GM19328 (cell line): ENCODE results near the gene CYP4F3.
"Not testable (repeated sequence)": the region's sequence is repeated elsewhere in the genome, so short reads cannot be mapped to it uniquely, and the experiment has no call there.

Experiments
- ATAC-seq: cut with Tn5 transposase; IDR thresholded peaks from one replicate; pipeline ENCODE4 v1.9.1; 2021; ENCODE audit warnings: mild to moderate bottlenecking, moderate library complexity; ENCODE audit not compliant: unreplicated experiment

The CYP4F3 gene

DNA sequence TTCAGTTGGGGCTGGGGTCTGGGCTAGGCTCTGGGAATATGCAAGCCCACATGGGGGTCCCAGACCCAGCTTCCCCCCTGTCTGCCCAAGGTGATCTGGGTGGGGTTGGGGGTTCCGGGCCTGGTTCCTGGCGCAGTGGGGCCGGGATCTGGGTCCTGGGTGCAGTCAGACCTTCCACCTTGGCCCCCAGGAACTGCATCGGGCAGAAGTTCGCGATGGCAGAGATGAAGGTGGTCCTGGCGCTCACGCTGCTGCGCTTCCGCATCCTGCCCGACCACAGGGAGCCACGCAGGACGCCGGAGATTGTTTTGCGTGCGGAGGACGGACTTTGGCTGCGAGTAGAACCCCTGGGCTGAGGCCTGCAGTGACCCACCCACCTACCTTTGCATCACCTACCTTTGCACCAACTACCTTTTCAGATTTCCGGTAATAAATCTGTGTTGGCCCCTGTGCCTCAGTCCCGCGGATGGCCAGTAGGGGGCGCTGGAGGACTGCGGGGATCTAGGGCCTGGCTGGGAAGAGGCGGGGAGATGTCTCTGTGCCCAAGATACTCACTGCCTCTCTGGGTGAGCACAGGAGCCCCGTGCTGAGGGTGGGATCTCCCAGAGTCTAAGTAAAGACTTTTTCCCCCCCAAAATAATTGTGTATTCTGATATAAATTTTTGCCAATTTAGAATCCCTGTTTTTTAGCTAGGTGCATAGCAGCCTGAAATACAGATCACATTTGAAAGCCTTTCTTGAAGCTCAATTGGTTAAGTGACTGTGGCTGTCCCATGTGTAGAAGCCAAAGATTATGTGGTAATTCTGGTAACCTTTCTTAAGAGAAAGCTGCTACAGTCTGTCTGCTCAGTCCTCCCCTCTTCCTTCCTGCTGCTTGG, 11.5 kb upstream of the CYP4F3 start:
- ATAC-seq, result no peak

DNA sequence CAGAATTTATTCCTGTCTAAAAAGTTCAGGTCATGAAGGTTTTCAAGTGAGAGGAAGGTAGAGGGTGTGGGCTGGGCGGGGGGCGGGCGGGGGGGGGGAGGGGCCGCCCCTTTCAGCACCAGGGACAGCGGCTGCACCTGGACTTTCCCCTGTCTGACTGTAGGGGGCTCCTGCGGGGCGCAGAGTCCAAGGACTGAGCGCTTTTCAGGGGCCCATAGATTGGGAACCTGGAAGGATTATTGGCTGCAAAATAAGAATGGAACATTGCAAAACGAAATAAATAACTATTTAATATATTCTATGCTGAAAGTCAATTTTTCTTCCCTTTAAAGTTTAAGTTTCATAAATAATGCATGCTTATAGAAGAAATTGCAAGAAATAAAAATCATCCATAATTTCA, 8.9 kb upstream of the CYP4F3 start:
- no peak for ATAC-seq

DNA sequence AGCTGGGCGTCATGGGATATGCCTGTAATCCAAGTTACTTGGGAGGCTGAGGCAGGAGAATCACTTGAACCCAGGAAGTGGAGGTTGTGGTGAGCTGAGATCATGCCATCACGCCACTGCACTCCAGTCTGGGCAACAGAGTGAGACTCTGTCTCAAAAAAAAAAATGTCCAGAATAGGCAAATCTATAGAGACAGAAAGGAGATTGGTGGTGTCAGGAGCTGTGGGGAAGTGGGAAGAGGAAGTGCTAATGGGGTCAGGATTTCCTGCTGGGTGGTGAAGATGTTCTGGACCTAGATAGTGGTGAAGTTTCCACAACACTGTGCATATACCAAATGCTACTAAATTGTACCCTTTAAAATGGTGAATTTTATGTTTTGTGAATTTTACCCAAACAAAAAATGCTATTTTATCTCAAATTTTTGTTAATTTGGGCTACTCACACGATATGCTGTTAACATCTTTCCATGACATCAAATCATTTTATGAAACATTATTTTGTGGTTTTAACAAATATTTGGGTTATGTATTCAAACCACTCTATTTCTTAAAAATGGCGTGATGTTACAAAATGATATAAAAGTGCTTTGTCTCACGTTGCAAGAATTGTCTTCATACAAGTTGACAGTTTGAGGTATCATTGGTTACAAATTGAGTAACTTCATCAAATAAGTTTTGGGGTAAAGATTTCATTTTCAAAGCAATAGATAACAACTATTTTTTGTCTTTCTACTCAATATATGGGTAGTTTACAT, 7.4 kb upstream of the CYP4F3 start:
- no peak for ATAC-seq

DNA sequence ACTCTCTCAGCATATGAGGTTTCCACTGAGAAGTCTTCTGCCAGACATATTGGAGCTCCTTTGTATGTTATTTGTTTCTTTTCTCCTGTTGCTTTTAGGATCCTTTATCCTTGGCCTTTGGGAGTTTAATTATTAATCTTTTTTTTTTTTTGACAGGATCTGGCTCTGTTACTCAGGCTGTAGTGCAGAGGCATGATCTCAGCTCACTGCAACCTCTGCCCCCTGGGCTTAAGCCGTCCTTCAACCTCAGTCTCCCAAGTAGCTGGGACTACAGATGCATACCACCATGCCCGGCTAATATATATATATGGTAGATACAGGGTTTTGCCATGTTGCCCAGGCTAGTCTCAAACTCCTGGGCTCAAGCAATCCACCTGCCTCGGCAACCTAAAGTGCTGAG, 6.6 kb upstream of the CYP4F3 start:
- ATAC-seq, result no peak

DNA sequence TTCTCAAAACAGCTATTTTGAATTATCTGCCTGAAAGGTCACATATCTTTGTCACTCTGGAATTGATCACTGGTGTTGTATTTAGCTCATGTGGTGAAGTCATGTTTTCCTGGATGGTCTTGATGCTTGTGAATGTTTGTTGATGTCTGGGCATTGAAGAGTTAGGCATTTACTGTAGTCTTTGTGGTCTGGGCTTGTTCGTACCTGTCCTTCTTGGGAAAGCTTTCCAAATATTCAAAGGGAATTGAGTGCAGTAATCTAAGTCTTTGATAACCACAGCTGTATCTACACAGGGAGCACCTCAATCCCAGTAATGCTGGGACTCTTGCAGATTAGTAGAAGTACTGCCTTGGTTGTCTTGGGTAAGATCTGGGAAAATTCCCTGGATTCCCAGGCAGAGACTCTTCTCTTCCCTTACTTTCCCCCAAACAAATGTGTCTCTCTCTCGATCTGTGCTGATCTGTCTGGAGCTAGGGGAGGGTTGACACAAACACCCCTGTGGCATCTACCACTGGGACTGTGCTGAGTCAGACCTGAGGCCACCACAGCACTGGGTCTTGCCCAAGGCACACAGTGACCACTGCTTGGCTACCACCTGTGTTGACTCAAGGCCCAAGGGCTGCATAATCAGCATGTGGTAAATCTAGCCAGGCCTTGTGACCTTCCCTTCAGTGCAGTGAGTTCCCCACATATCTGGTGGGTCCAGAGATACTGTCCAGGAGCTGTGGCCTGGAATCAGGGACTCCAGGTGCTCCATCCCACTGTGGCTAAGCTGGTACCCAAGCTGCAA, 5.5 kb upstream of the CYP4F3 start:
- ATAC-seq, result no peak

DNA sequence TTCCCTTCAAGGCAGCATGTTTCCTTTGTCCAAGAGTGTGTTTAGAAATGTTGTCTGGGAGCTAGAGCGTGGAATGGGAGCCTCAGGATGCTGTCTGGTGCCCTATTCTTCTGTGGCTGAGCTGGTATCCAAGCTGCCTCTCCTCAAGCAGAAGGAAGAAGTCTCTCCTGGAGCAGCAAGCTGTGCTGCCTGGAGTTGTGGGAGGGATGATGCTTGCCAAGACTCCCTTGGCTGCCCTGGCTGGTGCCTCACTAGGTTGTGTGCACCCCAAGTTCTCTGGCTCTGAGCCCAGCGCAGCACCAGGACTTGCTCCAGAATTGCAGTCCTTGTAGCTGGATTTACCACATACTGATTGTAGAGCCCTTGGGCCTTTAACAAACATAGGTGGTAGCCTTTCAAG, 4.7 kb upstream of the CYP4F3 start:
- ATAC-seq, result no peak

DNA sequence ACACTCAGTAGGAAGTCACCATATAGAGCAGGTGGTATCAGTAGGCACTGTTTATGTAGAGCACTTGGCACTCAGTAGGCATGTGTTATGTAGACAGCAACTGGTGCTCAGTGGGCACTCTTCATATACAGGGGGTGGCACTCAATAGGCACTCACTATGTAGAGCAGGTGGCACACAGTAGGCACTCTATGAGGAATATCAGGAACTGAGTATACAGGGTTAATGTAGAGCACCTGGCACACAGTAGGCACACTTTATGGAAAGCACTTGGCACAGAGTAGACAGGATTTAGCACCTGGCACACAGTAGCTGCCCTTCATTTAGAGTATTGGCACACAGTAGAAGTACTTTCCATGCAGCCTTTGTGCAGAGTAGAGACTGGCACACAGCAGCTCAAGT, 1.1 kb upstream of the CYP4F3 start:
- ATAC-seq, result no peak

DNA sequence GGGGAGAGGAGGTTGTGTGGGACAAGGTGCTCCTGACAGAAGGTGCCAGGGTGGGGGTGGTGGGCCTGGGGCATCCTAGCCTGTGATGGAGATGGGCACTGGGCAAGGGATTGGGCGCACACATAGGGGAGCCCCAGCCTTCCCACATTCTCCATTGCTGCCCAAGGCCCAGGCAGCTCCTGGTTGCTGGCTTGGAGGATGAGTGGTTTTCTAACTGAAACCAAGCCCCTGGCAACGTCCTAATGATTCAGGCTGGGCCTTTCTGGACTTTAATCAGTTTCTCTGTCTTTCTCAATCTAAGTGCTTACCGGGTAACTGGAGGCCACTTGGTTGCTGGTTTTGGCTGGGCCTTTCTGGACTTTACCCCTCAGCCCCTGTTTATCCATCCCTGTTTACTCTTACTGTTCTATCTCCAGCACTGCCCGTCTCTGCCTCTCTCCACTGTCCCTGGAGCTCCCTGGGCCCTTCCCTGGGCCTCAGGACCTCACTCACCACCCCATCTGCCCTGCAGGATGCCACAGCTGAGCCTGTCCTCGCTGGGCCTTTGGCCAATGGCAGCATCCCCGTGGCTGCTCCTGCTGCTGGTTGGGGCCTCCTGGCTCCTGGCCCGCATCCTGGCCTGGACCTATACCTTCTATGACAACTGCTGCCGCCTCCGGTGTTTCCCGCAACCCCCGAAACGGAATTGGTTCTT, 354 bp downstream of the CYP4F3 start:
- no peak for ATAC-seq

DNA sequence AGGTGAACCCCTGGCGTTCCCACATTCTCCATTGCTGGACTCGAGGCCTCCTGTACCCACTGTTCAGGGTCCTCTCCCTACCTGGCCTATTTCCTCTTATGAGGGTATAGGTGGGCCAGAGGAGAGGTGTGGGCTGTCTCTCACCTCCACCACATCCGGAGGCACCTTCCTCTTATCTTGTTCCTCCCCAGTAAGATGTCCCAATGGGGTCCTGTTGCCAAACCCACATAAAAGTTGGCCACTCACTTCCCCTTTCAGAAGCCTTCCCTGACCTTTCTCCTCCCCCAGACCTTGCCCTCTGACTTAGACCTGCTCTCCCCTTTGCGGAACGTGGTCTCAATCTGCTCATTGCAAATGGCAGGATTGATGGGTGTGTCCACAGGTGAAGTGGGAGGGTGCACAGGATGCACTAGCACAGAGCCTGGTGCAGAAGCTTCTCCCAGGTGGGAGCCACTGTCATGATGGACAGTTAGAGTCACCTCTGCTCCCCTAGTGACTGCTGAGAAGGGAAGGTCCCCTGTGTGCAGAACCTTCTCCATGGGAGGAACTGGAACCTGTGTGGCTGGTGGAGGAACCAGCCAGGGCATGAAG, 1.3 kb downstream of the CYP4F3 start:
- ATAC-seq, result no peak

DNA sequence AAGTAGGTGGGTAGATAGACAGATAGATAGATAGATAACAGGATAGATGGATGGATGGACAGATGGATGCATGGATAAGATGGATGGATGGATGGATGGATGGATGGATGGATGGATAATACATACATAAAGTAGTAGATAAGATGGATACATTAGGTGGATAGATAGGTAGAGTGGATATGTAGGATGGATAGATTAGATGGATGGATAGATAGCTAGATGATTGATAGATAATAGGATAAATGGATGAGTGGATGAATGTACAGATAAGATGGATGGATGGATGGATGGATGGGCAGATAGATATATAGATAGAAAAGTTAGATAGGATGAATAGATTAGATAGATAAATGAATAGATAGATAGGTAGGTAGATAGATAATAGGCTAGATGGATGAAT, 2.1 kb downstream of the CYP4F3 start:
- ATAC-seq, result no peak

DNA sequence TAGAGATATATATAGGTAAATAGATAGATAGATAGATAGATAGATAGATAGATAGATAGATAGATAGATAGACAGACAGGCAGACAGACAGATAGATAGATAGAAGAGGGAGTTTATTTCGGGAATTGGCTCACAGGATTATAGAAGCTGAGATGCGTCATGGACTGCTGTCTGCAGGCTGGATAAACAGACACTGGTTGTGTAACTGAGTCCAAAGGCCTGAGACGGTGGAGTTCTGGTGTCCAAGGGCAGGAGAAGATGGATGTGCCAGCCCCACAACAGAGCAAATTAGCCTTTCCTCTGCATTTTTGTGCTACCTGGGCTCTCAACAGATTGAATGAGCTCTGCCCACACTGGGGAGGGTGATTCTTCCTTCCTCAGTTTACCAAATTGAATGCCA, 2.7 kb downstream of the CYP4F3 start:
- ATAC-seq, result no peak

DNA sequence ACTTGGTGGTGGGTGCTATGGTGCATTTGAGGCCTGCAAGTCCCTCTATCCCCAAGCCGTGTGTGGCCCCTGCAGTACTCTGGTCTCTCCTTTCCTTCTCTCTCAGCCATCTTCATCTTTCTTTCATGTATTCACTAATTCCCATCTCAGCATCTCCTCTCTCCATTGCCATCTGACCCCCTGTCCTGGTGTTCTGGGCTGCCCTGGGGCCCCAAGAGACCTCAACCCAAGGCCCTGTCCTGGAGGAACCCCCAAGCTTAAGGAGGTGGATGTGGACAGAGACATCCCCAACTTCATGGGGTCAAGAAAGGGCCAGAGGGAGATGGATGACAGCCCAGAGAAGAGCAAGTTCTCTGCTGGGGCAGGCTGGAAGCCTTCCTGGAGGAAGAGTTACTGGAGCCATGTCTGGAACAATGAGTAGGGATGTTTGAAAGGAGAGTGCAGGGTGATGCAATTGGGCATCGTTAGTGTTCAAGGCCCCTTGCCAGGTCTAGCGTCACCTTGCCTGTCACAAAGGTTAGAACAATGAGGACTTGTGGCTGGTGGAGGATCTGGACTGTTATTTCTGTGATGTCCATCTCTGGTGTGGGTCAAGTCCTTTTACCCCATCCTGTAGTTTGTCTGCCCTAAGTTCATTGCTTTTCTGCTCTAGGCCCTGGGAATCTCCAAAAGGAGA, 3.5 kb downstream of the CYP4F3 start:
- ATAC-seq, result no peak

DNA sequence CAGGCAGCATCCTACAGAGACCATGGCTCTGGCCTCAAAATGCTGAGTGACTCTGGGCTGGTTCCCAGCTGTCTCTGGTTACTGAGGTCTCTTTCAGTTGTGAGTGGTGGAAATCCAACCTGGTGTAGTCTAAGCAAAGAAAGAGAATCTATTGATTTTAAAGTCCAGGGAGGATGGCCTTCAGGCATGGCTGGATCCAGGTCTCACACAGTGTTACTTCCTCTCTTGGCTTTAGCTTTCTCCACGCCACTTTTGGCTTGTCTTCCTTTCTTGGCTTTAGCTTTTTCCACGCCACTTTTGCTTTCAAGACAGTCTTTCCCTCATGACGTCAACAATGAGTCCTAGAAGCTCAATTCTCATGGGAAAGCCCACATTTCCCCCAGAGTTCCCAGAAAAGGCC, 4.1 kb downstream of the CYP4F3 start:
- no peak for ATAC-seq

DNA sequence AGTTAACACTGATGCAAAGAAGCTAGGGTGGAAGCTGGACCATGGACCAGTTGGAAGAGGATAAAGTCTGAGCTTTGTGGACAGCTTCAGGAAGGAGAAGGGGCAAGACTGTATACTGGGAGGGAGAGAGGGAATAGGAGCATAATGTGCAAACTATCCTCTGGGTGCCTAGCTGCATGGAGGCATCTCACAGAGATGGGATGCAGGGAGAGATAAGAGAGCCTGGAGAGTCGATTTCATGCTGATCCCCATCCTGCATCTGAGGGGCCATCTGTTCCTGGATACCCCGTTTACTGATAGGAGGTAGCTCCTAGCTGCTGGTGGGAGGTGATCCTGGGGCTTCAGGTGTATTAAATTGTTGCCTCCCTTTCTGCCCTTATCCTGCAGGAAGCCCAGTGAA, 8.8 kb downstream of the CYP4F3 start:
- ATAC-seq, result no peak

DNA sequence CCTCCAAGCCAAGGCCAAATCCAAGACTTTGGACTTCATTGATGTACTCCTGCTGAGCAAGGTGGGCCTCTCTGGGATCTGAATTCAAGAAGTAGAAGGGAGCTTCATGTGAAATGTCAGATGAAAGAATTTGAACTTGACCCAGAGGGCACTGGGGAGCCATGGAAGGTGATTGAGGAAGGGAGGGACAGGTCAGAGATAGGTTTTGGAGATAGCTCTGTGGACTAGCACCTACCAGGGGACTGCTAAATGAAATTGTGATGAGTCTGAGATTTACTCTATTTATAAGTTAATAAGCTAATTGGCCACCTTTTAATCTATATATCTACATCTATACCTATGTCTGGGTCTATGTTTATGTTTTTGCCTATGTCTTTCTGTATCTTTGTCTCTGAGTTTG, 9.4 kb downstream of the CYP4F3 start:
- ATAC-seq, result not testable (repeated sequence)

DNA sequence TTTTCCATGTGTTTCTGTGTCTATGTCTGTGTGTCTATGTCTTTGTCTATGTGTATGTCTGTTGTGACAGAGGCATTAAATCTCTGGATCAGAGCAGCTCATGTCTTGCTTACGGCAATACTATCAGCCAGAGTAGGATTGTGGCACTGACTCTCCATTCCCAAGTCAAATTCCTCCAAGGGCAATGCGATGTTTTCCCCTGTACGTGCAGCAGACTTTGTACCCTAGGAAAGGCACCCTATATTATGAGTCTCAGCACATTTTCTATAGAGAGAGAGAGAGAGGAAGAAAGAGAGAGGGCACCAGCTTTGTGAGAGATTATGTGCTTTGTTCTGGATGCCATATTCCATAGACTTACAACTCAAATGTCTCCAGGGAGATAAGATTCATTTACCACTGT, 11.1 kb downstream of the CYP4F3 start:
- ATAC-seq, result no peak

DNA sequence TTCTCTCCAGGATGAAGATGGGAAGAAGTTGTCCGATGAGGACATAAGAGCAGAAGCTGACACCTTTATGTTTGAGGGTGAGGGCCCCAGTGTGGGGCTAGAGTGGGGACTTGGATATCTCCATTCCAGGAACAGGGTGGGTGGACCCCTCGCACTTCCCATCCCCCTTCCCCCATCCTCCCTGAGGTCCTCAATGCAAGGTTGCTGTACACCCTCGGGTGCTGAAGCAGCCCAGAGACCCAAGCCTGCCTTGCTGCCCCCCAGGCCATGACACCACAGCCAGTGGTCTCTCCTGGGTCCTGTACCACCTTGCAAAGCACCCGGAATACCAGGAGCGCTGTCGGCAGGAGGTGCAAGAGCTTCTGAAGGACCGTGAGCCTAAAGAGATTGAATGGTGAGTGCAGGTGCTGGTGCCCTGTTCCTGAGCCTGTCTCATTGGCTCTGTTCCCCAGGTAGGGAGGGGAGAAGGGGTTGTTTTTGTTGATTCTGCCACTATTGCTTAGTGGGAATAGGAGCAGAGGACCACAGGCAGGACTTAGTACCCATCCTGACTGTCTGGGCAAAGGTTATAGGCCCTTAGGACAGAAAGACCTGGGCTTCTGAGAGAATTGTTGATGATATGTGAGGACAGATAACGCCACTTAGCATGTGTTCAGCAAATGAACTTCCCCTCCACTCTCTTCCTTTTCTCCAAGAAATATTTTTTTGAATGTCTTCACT, 12.0 kb downstream of the CYP4F3 start:
- ATAC-seq, result no peak

DNA sequence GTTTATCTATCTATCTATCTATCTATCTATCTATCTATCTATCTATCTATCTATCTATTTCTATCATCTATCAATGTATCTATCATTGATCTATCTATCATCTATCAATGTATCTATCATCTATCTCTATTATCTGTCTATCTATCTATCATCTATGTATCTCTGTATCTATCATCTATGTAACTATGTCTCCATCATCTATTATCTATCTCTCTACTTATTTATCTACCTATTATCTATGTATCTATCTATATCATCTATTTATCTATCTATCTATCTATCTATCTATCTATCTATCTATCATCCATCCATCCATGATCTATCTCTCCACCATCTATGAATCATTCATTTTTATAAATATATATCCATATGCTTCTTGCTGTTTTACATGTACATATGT, 15.8 kb downstream of the CYP4F3 start:
- ATAC-seq, result no peak

DNA sequence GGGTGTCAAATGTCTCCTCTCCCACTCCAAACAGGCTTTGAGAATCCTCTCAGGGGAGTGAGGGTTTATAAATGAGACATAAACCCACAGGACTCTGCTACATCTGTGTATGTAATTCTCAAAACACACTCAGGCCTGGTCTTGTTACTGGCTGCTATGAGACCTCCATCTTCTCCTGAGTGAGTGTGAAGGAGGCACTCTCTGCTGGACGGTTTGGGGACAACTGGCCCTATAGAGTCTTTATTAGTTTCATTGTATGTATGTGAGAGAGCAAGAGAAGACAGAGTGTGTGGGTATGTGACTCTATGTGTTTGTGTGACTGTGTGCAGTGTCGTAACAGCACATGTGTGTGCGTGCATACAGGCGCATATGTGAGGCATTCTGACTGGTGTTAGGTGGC, 22.6 kb downstream of the CYP4F3 start:
- no peak for ATAC-seq
